GM12873 (cell line): ENCODE measurements around the gene P3H4.

ENCODE experiments used
- CTCF ChIP-seq: IDR thresholded peaks from 2 replicates; pipeline ENCODE4 v1.5.1; 2012; ENCODE audit warnings: low read depth, mild to moderate bottlenecking, moderate library complexity, low read length, control low read depth; ENCODE audit not compliant: insufficient read depth; ENCODE audit errors: missing control alignments

Gene P3H4, protein sequence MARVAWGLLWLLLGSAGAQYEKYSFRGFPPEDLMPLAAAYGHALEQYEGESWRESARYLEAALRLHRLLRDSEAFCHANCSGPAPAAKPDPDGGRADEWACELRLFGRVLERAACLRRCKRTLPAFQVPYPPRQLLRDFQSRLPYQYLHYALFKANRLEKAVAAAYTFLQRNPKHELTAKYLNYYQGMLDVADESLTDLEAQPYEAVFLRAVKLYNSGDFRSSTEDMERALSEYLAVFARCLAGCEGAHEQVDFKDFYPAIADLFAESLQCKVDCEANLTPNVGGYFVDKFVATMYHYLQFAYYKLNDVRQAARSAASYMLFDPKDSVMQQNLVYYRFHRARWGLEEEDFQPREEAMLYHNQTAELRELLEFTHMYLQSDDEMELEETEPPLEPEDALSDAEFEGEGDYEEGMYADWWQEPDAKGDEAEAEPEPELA

DNA sequence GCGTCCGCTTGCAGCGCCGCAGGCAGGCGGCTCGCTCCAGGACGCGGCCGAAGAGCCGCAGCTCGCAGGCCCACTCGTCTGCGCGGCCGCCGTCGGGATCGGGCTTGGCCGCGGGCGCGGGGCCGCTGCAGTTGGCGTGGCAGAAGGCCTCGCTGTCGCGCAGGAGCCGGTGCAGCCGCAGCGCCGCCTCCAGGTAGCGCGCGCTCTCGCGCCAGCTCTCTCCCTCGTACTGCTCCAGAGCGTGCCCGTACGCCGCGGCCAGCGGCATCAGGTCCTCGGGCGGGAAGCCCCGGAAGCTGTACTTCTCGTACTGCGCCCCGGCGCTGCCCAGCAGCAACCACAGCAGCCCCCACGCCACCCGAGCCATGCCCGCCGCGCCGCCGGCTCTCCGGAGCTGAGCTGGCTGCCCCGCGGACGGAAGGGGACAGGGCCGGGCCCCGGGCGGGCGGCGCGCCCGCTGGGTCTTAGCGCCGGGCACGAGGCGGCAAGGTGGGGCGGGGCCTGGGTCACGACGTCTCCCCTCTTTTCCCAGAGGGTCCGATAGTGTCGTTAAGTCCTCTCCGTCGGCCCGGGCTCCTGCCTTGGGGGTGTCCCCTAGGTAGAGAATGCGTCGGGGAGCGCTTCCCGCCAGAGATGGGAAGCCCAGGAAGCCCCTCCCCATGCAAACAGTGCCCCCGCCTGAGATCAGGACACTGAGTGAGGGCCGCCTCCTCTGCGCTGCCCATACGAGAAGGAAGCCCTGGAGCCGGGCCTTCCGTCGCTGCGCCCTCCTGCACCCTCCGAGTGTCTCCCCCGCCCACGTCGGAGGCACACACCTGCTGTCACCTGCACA lies at the start of gene P3H4:
TSS of gene P3H4 (minus strand) at position 401 of the 832 bp plus-strand sequence. CDS start at position 367, 34 bp downstream.
- TF ChIP-seq CTCF, result peak; percentile 76

DNA sequence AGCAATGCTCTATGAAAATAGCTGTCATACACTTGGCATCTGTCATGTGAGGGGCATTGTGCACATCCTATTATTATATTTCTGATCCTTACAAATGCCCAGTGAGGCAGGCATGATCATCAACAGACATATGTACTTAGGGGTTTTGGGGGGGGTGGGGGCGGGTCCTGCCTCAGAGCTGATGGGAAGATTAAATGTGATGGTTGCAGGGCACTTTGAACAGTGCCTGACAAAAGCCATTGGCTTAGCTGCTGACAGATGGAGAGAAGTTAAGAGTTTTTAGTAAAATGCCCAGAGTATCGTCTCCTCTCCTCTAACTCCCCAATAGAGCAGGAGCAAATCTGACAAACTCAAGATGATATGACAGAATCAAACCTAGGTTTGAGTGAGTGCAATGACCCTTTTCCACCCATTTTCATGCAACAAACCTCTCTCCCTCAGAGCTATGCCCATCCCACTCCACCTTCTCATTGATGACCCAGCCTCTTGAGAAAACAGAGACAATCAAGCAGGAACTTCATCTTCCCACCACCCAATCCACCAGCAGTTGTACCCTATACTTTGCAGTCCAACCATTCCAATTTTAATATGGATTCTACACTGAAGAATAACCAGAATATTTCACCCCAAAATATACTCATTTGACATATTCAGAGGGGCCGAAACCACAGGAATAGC lies 48.6 kb upstream of the P3H4 start:
- no peak for TF ChIP-seq CTCF

DNA sequence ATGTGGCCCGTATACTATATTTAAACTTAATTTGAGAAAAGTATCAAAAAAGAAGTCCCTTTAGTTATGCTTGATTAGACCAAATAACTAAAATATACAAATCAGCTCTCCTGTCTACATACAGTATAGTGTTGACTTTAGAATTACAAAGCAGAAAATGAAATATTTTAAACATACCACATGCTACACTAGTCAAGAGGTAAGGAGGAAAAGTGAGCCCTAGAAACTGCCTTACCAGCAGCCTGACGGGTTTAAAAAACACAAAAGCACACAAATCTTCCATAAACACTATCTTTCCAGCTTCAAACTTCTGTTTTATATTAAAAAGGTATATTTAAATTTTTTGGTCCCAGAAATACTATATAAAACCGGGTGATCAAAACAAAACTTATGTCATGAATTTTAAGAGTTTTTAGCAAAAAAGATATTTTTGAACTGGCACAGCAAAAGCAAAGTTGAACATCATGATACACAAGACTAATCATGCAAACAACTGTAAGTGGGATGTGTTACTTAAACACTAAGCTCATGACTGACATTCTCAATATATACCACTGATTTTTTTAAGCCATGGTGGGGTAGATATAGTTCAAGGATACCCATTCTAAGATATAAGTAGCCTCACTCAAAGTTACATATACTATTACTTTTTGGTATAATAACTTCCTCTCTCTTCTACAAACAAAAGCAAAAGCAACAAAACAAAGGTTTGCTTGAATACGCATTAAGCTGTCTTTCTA lies 37.7 kb upstream of the P3H4 start:
- TF ChIP-seq CTCF, result no peak

GRCh38 chr17:41848788-41849187 lies 37.0 kb upstream of the P3H4 start:
- no peak for TF ChIP-seq CTCF

DNA sequence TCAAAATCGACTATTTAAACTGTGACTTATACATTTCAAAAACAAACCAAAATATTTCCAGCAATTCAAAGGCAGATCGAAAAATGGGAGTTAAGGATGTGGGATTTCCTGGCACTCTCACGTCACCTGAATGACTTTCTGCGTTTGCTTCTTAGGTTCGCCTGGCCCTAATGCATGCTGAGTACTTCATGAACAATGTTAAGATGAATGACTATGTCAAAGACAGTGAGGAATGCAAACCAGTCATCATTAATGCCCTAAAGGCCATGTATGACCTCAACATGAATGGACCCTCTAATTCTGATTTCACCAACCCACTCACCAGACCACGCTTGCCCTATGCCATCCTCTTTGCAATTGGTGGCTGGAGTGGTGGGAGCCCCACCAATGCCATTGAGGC lies 33.2 kb upstream of the P3H4 start:
- TF ChIP-seq CTCF, result no peak

DNA sequence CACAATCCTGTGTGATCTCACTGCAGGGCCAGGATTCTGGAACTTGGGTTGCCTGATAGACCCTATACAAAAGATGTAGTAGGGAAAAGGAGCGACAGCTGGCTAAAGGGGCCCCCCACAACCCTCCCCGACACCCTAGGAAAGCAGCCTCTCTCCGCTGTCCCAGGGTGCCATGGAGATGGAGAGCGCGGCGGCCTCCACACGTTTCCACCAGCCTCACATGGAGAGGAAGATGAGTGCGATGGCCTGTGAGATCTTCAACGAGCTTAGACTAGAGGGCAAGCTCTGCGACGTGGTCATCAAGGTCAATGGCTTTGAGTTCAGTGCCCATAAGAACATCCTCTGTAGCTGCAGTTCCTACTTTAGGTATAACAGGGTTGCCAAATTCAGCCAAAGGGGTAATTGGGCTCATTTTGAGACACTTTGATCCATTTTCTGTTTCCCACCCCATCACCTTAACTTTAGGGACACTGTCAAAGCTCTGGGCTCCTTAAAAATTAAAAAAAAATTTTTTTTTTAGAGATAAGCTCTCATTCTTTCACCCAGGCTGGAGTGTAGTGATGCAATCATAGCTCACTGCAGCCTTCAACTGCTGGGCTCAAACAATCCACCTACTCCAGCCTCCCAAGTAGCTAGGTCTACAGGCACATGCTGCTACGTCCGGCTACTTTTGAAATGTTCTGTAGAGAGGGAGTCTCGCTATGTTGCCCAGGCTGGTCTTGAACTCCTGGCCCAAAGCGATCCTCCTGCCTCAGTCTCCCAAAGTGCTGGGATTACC lies 26.2 kb upstream of the P3H4 start, which contains the start of gene KLHL10:
TSS of gene KLHL10 (plus strand) at position 65 of the 778 bp plus-strand sequence. CDS start at position 173, 108 bp downstream.
- no peak for TF ChIP-seq CTCF
